Measurements from ENCODE around the gene PLA2G12B.
"Not testable (repeated sequence)": the region's sequence is repeated elsewhere in the genome, so short reads cannot be mapped to it uniquely, and the experiment has no call there.

The PLA2G12B gene, protein sequence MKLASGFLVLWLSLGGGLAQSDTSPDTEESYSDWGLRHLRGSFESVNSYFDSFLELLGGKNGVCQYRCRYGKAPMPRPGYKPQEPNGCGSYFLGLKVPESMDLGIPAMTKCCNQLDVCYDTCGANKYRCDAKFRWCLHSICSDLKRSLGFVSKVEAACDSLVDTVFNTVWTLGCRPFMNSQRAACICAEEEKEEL

DNA sequence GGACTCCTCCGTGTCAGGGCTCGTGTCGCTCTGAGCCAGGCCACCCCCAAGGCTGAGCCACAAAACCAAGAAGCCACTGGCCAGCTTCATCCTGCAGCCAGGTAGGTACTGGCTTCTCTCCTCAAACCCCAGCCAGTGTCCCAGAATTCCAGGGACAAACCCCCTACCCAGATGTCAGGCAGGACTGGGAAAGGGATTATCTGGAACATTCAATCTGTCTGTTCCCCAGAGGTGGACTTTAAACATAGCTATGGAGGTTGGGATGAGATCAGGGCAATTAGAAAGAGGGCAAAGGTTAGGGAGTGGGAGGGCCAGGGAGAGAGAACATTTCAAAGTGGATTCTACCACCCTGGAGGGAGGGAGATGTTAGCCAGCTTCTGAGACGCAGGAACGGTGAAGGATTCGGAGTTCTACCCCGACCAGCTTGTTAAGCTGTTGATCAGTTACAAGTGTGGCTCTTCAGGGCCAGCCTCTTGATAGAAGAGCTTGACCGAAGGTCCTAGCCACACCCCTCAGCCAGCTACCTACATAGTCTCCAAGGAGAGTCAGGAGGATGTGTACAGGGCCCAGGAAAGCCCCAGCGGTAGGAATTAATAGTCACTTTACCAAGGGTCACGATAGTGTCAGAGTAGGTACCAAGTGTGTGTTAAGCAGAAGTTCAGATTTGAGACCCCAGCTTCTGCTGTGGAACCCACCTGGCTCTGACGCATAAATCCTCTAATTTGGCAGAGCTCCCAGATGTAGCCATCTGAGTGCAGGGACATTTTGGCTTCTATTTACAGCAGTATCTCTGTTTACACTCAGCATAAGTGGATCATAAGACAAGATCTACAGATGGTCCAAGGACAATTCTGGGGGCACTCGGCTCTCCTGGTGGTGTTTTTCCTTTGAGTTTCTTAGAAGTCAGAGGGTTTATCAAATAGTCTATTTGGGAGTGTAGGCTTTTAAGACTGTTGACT, at the start of gene PLA2G12B:
TSS of gene PLA2G12B (minus strand) at position 211 of the 959 bp plus-strand sequence. CDS start at position 90, 121 bp downstream.
- DNase-seq (ENCODE audit: low read depth, low spot score): no peak

GRCh38 chr10:73003822-73004221, 49.2 kb upstream of the PLA2G12B start:
- no peak for DNase-seq (ENCODE audit: low read depth, low spot score)

DNA sequence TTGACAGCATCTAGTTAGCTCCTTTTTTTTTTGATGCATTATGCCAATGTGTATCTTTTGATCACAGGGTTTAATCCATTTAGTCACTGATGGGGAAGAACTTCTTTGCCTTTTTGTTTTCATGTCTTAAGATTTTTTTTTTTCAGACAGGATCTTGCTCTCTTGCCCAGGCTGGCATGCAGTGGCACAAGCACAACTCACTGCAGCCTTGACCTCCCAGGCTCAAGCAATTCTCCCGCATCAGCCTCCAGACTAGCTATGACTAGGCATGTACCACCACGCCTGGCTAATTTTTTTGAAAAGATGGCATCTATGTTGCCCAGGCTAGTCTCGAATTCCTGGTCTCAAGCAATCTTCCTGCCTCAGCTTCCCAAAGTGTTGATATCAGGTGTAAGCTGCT, 46.4 kb upstream of the PLA2G12B start:
- no peak for DNase-seq (ENCODE audit: low read depth, low spot score)

- DNase-seq (ENCODE audit: low read depth, low spot score): no peak
Measured at GRCh38 chr10:72997099-72997498, 42.5 kb upstream of the PLA2G12B start.

DNA sequence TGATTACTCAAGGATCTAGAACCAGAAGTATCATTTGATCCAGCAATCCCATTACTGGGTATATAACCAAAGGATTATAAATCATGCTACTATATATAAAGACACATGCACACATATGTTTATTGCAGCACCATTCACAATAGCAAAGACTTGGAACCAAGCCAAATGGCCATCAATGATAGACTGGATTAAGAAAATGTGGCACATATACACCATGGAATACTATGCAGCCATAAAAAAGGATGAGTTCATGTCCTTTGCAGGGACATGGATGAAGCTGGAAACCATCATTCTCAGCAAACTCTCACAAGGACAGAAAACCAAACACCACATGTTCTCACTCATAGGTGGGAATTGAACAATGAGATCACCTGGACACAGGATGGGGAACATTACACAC, 40.9 kb upstream of the PLA2G12B start:
- not testable (repeated sequence) for DNase-seq (ENCODE audit: low read depth, low spot score)

DNA sequence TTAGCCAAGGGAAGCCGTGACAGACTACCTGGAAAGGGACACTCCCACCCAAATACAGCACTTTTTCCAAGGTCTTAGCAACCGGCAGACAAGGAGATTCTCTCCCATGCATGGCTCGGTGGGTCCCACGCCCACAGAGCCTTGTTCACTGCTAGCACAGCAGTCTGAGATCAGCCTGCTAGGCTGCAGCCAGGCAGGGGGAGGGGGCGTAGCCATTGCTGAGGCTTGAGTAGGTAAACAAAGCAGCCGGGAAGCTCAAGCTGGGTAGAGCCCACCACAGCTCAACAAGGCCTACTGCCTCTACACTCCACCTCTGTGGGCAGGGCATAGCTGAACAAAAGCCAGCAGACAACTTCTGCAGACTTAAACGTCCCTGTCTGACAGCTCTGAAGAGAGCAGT, 35.2 kb upstream of the PLA2G12B start:
- DNase-seq (ENCODE audit: low read depth, low spot score): not testable (repeated sequence)

DNA sequence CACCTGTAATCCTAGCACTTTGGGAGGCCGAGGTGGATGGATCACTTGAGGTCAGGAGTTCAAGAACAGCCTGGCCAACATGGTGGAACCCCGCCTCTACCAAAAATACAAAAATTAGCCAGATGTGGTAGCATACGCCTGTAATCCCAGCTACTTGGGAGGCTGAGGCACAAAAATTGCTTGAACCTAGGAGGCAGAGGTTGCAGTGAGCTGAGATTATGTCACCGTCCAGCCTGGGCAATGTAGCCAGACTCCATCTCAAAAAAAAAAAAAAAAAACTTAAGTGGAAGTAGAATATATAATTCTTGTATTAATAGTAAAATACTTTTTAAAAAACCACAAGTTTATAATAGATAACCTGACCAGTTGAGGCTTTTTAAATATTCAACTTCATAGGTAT, 30.0 kb upstream of the PLA2G12B start:
- DNase-seq (ENCODE audit: low read depth, low spot score): not testable (repeated sequence)

GRCh38 chr10:72981882-72982529, 27.4 kb upstream of the PLA2G12B start:
- DNase-seq (ENCODE audit: low read depth, low spot score): no peak

DNA sequence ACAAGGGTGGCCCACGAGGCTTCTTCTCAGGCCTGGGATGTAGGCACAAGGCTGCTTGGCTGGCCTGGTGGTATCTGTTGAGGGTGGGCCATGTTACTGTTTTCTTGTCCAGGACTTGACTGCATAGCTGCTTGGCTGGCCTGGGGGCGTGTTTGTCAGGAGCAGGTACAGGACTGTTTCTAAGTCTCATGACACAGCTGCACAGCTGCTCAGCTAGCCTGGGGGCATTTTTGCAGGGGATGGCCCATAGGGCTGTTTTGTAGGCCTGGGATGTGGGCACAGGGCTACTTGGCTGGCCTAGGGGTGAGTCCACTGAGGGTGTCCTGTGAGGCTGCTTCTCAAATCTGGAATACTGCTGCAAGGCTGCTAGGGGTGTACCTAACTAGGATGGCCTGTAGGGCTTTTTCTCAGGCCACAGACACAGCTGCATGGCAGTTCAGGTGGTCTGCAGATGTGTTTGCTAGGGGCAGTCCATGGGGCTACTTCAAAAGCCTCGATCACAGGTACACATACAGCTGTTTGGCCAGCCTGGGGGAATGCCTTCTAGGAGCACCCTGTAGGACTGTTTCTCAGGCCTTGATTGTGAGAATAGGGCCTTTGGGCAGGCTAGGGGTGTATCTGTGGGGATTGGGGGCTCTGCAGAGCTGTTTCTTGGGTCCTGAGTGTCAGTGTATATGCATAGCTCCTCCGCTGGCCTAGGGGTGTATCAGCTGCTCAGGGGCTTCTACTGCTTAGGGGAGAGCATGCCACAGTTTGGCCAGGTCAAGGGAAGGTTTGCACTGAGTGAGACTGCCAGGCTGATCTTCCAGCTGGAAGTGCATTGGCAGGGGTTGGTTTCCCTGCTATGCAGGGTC, 26.6 kb upstream of the PLA2G12B start:
- no peak for DNase-seq (ENCODE audit: low read depth, low spot score)

DNA sequence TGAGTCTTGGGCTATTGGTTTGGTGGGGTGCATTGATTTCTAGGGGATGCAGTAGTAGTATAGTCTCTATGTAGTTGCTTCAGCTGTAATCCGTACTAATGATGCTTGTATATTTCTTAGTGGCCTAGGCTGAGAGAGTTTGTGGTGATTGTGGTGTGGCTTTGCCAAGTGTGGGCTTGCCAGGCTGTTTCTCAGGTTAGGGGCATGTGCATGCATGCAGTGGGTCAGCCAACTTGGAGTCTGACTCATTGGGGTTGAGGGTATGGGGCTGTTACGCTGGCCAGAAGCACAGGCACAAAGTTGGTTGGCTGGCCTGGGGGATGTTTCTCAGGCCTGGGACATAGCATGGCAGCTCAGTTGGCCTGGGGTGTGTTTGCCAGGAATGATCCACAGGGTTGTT, 25.7 kb upstream of the PLA2G12B start:
- DNase-seq (ENCODE audit: low read depth, low spot score): no peak

- no peak for DNase-seq (ENCODE audit: low read depth, low spot score)
Measured at GRCh38 chr10:72979709-72980108, 25.1 kb upstream of the PLA2G12B start.

GRCh38 chr10:72976886-72977285, 22.3 kb upstream of the PLA2G12B start:
- DNase-seq (ENCODE audit: low read depth, low spot score): no peak

DNA sequence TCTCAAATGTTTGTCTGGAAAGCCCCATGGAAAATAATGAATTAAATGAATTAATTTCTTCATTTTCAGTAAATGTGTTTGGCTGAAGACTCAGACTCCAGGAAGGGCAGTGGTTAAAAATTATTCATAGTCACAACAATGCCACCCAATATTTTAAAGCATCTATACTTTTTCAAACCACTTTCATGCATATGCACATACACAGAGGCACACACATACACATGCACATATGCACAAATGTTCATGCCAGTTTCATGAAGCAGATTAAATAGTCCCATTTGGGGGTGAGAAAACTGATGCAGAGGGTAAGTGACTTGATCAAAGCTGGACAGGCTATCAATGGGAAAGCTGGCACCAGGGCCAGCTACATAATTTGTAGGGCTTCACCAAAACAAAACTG, 1.4 kb upstream of the PLA2G12B start:
- DNase-seq (ENCODE audit: low read depth, low spot score): no peak

DNA sequence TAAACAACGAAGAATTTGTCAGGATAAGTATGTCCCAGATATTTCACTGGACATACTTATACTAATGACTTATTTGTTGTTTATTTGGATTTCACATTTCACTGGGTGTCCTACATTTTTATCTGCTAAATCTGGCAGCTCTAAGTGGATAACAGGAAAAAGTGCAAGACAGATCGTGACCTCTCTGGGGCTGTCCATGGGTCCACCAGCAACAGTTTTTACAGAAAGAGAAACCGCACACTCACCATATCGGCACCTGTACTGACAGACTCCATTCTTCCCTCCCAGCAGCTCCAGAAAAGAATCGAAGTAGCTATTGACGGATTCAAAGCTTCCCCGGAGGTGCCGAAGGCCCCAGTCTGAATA, 393 bp downstream of the PLA2G12B start:
- DNase-seq (ENCODE audit: low read depth, low spot score): no peak

DNA sequence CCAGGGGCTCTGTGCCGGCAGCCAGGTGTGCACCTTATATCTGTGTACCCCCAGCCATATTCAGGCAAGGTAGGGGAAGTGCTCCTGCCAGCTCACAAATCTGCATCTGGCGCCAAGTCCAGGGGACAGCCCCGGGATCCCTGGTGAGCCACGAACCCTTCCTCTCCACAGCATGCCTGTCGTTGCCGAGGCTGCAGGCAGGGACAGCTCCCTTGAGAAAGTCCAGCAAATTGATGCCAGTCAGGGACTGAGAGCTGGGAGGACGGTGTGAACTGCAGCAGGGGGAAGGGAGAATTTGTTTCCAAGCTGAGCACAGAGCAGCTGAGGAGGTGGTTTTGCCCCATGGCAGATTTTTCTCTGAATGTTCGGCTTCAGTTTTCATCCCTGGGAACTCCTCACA, 919 bp downstream of the PLA2G12B start:
- DNase-seq (ENCODE audit: low read depth, low spot score): peak; percentile 23

GRCh38 chr10:72952642-72953158, 1.9 kb downstream of the PLA2G12B start:
- no peak for DNase-seq (ENCODE audit: low read depth, low spot score)

- DNase-seq (ENCODE audit: low read depth, low spot score): no peak
Measured at GRCh38 chr10:72952189-72952588, 2.4 kb downstream of the PLA2G12B start.

- DNase-seq (ENCODE audit: low read depth, low spot score): no peak
Measured at GRCh38 chr10:72951760-72952159, 2.8 kb downstream of the PLA2G12B start.

DNA sequence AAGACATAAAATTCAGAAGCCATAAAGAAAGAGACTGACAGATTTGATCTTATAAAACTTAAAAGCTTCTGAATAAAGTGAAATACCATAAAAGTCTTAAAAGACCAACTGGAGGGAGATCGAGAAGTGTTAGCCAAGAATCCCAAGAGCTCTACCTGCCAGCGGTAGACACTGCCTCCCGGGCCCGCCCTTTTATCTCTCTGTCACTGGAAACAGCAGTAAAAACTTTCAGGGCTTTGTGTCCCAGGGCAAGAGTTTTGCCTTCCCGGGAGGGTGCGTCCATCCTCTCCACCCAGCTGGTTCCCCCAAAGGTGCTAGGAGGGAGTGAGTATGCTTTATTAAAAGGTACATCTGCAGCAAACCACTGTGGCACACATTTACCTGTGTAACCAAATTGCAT, 5.8 kb downstream of the PLA2G12B start:
- no peak for DNase-seq (ENCODE audit: low read depth, low spot score)

GRCh38 chr10:72946963-72947362, 7.6 kb downstream of the PLA2G12B start:
- no peak for DNase-seq (ENCODE audit: low read depth, low spot score)

- no peak for DNase-seq (ENCODE audit: low read depth, low spot score)
Measured at GRCh38 chr10:72943498-72944234, 10.9 kb downstream of the PLA2G12B start.

Measured in astrocyte of the hippocampus (primary cell).